ENCODE measurements around the gene TEAD1.
"Not testable (repeated sequence)": the region's sequence is repeated elsewhere in the genome, so short reads cannot be mapped to it uniquely, and the experiment has no call there.

Gene TEAD1

DNA sequence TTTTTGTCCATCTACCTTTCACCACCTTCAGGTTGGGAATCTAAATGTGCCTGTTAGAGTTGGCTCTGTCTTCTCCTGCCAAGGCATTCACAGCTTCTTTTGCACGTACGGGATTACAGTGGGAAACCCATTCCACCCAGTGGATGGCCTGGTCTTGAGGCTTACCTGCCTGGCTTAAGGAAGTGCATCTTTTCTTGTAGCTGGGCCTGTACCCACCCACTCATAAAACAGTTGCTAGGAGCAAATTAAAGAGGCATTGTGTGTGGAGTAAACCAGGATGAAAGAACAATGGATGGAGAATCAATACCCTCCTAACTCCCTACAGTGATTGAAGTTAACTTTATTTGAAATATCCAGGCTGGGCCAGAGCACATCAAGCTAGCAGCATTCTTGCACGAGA, 71.6 kb downstream of the TEAD1 start:
- DNase-seq, result no peak

DNA sequence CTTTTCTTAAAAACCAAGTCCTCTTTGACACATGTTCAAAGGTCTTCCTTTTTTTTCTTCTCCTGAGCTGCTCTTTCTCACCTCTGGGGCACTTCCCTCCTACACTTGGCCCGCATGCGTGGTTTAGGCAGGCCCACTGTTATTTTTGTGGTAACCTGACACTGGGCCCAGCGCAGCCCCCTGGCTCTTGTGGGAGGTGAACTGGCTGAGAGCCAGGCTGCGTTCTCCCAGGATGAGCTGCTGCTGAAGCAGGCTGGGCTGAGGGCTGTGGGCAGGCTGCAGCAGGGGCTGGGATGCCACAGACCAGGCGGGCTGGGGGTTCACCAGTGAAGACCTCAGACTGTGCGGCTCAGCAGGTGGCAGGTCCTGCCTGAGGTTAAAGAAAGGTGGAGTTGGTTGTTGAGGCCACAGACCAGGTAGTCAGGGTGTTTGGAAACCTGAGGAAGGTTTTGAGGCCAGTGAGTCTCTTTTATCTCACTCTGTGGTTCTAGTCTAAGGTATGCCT, 72.4 kb downstream of the TEAD1 start:
- DNase-seq, result no peak

DNA sequence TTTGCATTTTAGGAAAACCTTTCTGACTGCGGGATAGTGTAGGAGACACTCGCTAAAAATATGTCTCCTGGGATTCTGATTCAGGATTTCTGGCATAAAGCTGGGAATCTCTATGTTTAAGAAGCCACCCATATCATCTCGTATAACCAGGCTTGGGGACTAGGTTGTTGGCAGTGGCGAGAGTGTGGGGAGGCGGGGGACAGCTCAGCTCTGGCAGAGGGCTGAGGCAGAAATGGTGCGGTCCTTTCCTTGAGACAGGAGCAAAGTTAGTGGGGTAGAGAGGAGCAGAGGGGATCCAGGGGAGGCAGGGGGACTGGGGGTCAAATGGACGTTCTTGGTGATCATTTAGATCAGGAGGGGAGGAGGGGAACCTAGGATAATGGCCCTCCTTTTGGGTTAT, 74.3 kb downstream of the TEAD1 start:
- DNase-seq, result no peak

DNA sequence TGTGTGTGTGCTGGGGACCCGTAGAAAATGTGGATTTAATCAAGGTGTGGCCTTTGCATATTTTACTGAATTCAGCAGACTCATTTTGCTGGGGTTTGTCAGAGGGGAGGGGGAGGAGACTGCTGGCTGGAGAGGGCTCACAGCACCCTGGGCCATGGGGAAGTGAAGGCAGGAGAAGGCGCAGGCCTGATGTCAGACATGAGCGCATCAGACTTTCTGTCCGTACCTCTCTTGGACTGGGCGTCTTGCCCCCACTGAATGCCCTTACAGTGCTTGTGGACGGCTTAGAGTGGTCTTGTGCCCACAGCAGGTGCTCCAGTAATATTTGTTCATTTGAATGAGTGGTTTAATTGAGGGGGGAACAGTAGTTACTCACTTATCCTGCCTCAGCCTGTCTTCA, 75.2 kb downstream of the TEAD1 start:
- DNase-seq, result no peak

DNA sequence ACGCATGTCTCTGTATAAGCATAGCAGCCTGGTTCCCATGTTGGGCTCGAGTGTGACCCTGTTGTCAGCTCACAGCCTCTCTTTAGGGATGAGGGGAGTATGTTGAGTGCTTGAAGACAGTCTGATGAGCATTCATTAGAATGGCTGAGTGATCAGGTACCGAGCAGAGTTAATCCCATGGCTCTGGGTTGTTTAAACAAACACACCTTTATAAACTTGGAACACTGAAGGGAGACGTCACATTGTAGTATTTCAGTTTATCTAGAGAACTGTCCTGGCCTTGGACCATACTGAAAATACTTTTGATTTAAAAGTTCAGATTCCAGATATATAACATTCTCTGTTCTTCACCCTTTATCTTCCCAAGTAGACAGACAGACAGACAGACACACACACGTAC, 76.0 kb downstream of the TEAD1 start:
- no peak for DNase-seq

DNA sequence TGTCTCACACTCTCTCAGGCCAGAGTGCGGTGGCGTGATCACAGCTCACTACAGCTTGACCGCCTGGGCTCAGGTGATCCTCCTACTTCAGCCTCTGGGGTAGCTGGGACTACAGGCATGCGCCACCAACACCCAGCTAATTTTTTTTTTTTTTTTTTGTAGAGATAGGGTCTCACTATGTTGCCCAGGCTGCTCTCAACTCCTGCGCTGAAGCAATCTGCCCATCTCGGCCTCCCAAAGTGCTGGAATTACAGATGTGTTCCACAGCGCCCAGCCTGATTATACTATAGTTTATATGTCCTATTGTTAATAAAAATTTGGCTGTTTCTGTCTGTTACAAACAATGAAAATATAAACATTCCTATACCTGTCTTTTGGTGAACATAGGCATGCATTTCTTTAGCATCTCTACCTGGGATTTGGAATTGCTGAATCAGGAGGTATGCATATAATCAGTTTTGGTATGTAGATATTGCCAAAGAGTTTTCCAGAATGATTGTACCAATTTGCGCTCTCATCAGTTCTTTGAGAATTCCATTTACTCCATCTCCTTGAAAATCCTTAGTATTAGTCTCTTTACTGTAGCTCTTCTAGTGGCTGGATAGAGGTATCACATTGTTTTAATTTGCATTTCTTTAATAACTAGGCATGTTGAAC, 78.8 kb downstream of the TEAD1 start:
- no peak for DNase-seq

DNA sequence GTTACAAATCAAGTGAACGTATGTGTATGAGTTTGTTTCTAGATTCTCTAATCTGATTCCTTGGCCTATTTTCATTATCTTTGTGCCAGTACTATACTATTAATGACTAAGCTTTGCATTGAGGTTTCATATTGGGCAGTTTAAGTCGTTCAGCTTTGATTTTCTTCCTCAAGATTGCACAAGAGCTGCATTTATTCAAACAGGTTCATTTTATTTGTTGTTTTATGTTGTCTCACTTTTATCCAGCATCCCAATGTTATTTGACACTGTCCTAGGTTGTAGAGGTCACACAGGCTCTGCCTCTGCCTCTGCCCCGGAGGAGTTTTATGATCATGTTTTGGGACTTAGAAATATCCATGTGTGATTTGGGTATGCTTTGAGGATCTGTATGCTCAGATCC, 79.8 kb downstream of the TEAD1 start:
- DNase-seq, result no peak

DNA sequence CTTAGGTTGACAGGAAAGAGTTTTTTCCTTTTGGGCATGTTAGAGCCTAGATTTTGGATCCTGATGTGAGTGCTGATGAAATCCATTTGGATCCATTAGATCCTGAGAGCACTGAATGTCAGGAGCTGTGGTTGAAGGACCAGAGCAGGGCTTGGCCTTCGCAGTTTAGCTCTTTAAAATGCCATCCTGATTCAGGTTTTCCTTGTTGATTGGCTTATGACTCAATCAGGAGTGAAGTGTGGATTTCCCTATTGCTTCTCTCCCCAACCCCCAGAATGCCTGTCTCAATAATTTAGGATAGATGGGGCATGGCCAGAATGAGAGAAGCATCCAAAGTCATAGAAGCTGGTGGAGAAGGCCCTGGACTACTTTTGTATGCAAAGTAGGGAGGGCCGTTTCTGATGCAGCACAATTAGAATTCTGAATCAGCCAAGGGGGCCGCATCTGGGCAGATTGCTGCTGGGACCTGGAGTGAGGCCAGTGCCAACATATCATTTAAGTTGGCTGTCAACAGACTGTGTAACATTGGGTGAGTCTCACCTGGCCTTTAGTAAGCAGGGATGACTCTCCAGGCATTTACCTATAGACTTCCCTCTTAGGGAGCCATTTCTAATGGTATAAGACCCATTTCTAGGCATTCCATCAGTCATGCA, 80.5 kb downstream of the TEAD1 start:
- no peak for DNase-seq

DNA sequence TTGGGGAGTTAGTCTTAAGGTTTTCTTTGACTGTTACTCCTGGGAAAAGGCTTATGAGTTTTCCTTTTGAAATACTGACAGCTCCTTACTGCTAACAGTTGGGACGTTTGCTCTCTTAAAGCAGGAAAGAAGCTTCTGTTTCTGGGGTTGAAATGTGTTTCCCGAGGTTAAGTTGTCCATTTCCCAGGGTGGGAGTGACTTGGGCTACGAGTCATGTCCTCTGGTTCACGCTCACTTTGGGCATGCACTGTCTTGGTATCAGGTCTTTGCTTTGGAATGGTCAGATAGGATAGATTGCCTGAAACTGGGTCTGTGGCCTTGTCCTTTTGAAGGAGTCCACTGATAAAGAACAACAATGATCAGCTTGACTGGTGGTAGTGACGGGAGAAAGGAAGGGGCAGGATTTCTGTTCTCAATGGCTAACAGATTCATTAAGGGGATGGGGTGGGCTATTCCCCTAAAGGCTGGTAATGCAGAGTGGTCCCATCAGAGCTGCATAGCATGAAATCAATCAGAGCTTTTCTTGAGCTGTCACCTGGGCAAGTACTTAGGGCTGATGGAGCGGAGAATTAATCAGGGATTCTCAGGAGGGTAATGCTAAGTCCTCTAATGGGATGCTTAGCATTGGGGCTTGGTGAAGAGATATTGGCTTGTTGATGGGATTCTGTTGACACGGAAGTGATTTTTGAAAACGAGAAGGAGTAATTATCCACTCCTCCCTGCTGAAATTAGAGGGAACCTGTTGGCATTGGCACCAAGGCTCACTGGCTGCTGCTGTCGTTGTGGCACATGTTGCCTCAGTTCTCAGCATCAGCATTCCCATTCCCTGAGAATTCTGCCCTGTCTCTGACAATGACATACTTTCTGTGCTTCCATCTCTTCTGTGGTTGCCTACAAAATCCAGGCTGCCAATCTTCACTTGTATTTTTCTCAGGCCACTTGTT, 81.6 kb downstream of the TEAD1 start:
- DNase-seq, result no peak

DNA sequence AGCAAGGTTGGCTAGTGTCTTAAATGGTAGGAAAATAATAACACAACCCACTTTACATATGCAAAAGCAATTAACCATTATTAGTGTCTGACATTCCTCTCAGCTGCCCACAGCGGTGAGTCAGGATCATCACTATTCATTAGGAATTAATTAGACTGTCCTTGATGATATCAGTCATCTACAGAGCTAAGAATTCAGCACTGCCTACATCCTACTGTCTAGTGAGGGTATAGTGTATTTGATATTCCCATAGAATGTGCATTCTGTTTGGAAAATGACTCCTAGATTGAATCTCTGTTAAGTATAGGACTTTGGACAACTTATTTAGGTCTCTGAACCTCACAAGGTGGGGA, 82.2 kb downstream of the TEAD1 start:
- DNase-seq, result no peak

DNA sequence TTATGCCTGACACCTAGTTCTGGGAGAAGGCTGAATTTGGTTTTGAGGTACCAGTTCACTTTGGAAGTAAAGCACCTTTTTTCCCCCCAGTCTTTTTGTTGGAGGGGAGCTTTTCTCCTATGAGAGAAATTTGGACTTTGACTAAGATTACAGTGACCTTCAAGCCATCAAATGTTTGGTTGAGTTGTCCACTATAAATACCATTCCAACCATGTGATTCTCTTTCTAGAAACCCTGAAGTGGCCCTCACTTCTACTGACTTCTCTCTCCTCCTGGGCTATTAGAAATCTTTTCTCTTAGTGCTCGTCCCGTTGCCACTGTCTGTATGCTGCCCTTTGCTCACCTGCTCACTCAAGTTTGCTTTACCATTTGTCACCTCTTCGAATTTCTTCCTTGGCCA, 82.6 kb downstream of the TEAD1 start:
- no peak for DNase-seq

DNA sequence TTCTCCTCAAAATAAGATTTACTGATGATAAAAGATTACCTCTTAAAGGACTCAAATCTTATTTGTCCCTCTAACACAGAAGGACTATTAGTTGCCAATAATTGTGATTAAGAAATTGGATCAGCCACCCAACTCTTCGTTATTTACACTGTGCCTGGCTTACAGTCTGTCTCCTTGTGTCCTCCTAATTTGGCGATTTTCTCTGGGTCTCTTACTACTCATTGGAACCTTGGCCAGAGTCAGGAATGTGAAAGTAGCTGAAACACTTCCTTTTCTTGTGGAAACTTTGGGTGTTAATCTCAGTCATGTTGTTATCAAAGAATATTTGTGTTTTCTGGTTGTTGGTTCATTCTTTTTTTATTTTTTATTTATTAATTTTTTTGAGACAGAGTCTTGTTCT, 83.2 kb downstream of the TEAD1 start:
- no peak for DNase-seq

DNA sequence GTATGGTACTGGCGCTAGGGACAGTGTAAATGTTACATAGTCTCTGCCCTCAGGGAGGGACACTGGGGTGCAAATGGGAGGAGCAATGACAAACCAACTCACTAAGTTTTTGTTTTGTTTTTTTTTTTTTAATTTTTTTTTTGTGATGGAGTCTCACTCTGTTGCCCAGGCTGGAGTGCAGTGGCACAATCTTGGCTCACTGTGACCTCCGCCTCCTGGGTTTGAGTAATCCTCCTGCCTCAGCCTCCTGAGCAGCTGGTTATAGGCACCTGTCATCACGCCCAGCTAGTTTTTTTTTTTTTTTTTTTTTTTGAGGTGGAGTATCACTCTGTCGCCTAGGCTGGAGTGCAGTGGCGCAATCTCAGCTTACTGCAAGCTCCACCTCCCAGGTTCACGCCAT, 83.9 kb downstream of the TEAD1 start:
- not testable (repeated sequence) for DNase-seq

DNA sequence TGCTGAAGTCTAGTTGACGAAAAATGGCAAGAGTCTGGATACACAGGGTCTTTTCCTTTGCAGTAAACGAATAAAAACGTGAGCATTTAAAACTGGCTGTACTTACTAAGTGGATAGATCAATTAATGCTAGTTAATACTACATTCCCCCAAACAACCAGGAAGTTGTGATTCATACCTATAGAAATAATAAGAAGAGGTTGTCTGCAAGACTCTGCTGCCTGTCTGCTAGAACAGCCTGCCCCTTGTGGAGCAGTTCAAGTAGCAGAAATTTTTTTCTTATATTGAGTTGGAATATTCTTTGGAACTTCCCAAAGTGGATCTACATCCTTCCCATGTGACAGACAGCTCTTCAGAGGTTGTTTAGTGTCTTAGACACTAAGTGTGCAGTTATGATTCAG, 86.8 kb downstream of the TEAD1 start:
- no peak for DNase-seq

DNA sequence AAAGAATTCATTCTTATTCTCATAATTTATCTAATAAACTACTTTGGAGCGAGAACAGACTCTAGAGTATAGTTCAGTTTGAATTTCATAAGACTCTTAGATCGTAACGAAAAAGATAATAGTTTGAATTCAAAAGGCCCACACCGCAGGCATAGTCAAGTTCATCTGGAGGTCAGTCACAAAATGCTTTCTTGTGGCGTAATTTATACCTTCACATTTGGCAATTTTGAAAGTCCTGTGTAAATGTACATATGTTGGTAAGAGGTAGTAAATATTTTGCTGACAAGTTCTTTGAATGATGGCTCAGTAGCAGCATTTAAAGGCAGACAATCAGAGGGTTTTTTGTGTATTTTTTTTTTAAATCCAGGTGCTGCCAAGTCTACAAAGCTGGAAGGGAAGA, 88.1 kb downstream of the TEAD1 start:
- no peak for DNase-seq

DNA sequence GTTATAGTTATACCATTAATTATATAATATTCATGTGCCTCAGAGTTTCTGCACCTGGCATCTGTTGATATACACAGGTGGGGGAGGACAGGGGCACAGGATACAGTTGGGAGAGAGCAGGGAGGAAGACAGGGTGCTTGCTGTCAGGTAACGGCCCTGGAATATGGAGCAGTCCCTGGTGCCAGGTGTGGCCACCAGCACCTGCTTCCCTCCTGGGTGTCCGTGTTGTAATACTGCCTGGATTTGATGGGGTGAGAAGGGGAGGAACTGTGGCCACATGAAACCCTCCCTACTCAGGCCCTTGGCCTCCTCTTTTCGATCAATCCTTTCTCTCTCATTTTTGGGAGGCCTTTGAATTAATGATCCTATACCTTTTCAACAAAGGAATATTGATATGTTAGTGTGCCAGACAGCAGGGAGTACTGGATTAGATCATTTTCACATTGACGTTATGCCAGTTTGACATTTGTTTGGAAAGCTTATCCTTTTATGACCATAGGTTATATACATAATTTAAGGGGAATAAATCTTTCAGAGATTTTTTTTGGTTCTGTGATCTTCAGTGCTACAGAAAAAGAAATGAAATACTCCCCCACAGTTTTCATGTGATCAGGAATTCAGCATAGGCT, 88.6 kb downstream of the TEAD1 start:
- DNase-seq, result no peak

DNA sequence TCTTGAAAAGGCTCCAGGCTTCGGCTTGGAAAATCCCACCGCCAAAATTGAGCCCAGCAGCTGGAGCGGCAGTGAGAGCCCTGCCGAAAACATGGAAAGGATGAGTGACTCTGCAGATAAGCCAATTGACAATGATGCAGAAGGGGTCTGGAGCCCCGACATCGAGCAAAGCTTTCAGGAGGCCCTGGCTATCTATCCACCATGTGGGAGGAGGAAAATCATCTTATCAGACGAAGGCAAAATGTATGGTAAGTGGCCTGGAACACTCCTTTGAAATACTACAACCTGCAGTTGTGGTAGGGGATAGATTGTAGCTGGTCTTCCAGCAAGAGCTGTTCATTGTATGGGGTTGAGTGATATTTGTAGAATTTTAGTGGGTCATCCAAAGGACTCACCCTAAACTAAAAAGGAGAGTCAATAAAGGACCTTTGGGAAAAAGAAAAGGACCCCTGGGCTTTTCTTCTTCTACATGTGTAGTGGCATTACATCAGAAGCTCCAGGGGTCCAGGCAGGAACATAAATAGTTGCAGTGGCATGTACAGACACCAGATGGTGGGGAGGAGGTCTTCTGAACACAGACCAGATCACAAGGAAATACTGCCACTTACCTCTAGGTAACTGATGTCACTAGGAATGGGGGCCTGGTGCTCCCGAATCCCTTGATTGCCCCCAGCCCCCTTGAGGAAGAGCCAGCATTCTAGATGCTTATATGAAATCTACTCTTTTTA, 90.1 kb downstream of the TEAD1 start:
- DNase-seq, result no peak

DNA sequence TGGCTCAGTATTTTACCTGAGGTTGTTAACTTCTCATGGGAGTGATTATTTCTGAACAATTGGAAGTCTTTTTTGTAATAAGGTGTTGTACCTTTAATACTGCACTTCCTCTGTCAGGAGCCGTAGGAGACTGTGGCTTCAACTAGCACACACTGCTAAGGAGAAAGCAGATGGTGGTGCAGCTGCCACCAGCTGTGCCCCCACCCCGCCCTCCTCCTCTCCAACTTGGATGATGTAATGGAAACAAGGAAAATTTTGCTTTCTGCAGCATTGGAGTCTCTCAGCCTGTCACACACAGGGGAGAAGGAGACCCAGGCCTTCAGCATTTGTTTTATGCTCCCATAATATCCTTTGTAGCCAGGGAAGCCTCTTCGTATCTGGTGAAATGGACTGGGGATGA, 91.2 kb downstream of the TEAD1 start:
- no peak for DNase-seq

DNA sequence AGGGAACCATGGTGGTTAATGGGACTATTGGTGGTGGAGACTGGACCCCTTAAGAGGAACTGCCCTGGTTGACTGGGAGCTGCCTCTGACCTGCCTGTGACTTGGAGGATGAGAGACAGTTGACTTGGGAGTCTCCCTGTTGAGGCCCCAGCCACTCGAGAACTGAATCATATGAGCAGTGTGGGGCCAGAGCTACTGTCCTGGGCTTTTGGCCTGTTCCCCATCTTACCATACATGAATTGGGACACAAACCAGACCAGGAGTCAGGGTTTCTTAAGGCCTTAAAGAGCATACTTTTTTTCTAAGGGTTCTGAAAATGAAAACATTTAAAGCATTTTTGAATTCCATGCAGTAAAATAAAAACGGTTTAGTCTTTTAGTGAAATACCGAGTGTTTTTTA, 92.8 kb downstream of the TEAD1 start:
- DNase-seq, result no peak

DNA sequence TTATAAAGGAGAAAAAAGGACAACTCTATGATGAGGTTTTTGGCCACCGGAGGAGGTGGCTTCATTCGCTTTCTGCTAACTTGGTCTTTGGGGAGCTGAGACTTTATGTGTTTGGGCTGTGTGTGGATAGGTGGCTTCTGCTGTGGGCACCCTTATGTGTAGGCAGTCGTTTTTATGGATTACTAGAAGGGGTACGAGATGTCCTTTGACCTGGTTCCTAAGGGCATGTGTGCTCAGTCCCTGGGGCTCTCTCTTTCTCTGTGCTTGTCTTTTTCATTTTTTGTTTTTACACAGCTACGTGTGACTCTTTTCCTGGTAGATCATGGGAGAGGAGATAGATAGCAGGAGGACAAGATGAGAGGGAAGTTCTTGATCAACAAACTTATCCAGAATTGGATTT, 93.4 kb downstream of the TEAD1 start:
- DNase-seq, result no peak

DNA sequence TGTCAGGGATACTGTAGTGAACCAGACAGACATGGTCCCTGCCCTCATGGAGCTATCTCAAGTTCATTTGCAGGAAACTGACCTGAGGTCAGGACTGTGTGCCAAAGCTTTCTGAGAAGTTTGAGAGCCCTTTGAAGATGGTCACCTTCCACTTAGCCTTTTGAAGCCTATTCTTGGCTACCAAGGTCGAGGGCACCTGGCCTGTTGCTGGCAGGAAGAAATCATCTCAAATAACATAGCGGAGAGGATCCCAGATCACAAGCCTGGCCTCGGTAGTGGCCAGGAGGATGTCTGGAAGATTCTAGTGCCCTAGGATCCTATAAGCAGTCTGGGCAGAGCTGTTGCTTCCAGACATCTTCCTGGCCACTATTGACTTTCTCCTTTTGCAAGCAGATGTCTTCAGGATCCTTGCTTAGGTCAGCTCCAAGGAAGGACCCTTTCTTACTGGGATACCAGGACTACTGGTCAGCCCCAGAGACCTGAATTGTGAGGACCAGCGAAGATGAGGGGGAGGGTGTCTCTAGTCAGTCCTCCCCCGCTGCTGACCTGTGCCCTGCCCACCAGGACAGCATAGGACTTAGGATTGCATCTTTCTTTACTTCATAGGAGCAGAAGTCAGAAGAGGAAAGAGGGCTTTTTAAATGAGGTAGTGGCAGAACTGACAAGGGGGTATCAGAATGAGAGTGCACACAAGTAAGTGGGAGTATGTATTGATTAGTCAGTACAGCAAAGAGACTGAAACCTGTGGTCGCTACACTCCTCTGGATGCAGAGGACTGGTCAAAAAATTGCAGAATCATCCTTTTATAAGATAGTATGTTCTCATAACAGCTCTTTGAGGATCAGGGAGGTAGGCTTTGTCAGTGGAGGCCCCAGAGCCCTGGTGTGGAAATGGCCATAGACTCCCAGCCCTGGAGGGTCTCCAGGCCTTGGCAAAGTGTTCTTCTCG, 94.8 kb downstream of the TEAD1 start:
- DNase-seq, result no peak

Measured in AML-193 (cell line).